Vagina (tissue), 2 donors: ENCODE results near the gene RABL6.
A peak's percentile ranks its signal among the peaks of the same experiment; 100 is the strongest.

ENCODE experiments used
- CTCF ChIP-seq, 3 experiments: fragments of 450-650 bp in 2 of 3; fragments of 200-600 bp in 1 of 3; sonication (generic) in 1 of 3; IDR thresholded peaks; one replicate each; pipeline ENCODE4 v1.5.1; 2017 to 2019; ENCODE audit warnings: antibody characterized with exemption in 3 of 3, mild to moderate bottlenecking in 2 of 3, moderate library complexity in 2 of 3
- POLR2A ChIP-seq, 2 donors: fragments of 450-650 bp; IDR thresholded peaks; one replicate each; pipeline ENCODE4 v1.6.1; 2017; ENCODE audit warnings: antibody characterized with exemption in 2 of 2, mild to moderate bottlenecking in 2 of 2, moderate library complexity in 2 of 2
- POLR2AphosphoS5 ChIP-seq, 2 donors: sonication (generic); formaldehyde crosslinking; IDR thresholded peaks; one replicate each; pipeline ENCODE4 v1.9.0; 2017; ENCODE audit warnings: antibody characterized with exemption in 2 of 2, mild to moderate bottlenecking in 2 of 2, low read depth in 1 of 2; ENCODE audit not compliant: insufficient read depth in 1 of 2

DNA sequence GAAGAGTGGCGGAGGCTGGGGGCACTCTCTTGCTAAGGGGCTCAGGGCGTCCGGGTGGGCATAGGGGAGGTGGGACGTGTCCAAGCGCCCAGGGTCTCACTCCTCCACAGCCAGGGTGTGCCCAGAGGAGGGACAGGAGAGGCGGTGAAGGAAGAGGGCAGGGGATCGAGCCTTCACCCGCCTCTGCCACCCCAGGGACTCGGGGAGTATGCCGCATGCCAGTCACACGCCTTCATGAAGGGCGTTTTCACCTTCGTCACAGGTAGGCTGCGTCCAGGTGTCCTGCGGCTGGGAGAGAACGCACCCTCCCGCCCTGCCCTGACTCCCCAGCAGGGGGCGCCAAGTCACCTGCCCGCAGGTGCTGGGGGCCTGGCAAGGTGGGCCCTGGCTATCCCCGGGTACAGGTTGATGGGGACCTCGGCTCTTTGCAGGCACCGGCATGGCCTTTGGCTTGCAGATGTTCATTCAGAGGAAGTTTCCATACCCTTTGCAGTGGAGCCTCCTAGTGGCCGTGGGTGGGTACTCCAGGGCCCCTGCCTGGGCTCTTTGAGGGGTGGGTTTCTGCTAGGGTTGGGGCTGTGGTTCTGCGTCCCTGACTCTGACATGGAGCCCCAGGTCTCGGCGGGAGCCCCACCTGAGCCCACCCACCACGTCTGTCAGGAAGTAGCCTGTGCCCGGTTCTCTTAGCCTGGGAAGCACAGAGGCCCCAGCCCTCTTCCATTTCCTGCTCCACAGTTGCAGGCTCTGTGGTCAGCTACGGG lies 16.1 kb upstream of the RABL6 start:
- TF ChIP-seq POLR2A (IDR thresholded peaks at IDR 0.05): no peak
- TF ChIP-seq CTCF (IDR thresholded peaks at IDR 0.05): peak; percentile 59 to 72 (median 70)
- TF ChIP-seq POLR2AphosphoS5 (IDR thresholded peaks at IDR 0.05; ENCODE audit: insufficient read depth in 1 of 2, low read depth in 1 of 2): peak in 1 of 2 donors; percentile 51
